IPS-11a (cell line): ENCODE data around the gene GRIK2.

Experiments used
- H3K4me3 ChIP-seq: one replicate; pipeline ENCODE4 v1.5.1; 2013; ENCODE audit warnings: low read depth, low read length, control low read depth

The GRIK2 gene

DNA sequence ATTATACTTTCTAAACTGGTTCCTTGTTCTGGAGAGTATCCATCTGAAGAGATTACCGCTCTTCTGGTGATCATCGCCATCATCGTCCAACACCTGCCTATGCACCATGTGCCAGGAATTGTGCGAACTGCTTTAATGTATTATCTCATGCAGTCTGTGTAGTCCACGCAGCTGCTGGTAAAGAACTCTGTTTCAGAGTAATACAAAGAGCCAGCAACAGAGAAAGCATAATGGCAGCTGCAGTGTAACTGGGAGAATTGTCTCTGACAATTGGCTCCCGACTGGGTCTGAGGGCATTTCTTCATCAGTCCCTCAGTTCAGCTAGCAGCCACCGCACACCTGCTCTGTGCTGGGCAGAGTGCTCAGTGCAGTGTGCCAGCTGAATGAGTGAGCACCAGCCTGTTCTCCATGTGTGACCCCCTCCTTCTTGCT lies 383.4 kb downstream of the GRIK2 start:
- no peak overlapping the region for H3K4me3 ChIP-seq

DNA sequence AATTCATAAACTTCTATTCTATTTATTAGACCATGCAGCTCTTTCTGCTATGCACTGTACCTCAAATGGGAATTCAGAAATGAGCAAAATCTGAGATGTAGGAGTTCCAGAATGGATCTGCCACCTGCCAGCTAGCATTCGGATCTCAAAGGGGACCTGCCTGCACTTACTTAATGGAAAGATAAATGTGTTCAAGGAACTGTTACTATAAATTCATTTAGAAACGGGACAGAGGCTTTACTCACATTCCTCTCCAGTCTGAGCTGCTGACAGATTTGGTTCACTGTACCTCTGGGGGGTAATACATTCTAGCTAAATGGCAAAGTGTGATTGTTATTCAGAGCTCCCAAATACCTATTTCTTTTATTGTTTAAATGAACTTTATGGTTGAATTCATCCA lies 384.1 kb downstream of the GRIK2 start:
- H3K4me3 ChIP-seq = no peak overlapping the region

DNA sequence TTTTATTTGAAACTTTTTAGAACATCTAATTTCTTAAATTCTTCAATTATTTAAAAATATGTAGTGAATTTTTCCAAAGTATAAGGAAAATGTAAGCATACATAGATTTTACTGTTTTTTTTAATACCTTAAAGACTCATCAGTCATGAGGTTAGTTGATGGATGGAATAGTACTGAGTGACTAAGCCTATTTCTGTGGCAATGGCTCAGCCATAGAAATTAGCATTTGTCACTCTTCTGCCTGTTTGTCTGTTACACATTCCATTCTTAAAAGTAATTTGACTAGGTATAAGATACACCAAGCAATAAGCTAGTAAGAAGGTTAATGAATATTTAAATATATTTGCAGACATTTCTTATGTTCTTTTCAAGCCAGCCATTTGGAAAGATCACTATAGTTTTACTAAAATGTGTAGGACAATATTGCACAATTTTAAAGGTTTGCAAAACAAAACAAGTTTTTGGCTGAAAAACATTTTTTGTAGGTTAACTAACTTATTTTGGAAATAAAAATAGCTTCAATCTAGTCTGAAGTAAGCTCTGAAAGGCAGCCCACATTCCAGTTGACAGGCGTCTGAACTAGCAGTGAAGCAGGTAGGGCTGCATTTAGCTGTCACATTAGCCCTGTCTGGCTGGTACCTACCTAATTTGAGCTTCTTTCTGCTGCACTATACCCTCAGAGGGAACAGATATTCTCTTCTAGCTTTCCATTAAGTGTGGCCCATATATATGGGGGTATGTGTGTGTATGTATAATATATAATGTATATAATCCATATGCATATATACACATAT lies 385.7 kb downstream of the GRIK2 start:
- no peak overlapping the region for H3K4me3 ChIP-seq

DNA sequence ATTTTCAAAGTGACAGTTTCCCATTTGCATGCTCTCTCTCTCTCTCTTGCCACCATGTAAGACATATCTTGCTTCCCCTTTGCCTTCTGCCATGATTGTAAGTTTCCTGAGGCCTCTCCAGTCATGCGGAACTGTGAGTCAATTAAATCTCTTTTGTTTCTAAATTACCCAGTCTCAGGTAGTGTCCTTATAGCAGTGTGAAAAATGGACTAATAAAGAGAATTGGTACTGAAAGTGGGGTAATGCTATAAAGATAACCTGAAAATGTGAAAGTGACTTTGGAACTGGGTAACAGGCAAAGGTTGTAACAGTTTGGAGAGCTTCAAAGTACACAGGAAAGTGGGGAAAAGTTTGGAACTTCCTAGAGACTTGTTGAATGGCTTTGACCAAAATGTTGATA lies 389.8 kb downstream of the GRIK2 start:
- H3K4me3 ChIP-seq = no peak overlapping the region

DNA sequence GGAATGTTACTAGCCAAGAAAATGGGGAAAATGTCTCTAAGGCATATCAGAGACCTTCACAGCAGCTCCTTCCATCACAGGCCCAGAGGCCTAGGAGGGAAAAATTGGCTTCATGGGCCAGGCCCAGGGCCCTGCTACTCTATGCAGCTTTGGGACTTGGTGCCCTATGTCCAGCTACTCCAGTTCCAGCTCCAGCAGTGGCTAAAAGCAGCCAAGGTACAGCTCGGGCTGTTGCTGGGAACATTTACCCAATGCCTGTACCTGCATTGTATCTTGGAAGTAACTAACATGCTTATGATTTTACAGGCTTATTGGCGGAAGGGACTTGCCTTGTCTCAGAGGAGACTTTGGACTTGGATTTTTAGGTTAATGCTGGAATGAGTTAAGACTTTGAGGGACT lies 390.6 kb downstream of the GRIK2 start:
- H3K4me3 ChIP-seq = no peak overlapping the region

DNA sequence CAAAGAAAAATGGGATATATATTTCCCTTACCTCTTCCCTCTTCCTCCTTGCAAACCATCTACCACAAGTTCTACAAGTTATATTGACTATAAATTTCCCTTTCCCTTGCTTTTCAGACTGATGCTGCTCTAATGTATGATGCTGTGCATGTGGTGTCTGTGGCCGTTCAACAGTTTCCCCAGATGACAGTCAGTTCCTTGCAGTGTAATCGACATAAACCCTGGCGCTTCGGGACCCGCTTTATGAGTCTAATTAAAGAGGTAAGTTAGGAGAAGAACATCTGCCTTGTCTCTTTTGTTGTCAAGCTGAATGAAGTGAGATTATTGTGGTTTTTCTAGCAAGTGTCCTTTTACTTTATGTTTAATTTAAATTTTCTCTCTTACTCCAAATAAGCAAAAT lies 406.0 kb downstream of the GRIK2 start:
- no peak overlapping the region for H3K4me3 ChIP-seq

DNA sequence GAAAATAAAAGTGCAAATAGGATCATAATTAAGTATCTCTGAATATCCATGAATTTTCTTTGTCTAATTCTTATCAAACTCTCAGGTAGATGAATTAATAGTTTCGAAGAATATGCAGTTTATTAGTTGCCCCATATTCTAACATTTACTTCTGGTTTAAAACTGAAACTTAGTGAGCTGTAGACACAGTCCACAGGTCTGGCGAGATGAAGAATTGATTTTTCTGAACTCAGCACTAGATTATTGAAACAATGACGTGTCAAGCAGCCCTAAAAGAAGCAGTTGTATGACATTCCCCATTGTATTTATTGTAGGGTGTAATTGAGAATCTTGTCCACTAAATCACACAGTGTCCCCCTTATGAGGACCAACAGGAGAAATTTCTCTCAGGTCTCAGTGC lies 407.1 kb downstream of the GRIK2 start:
- no peak overlapping the region for H3K4me3 ChIP-seq

DNA sequence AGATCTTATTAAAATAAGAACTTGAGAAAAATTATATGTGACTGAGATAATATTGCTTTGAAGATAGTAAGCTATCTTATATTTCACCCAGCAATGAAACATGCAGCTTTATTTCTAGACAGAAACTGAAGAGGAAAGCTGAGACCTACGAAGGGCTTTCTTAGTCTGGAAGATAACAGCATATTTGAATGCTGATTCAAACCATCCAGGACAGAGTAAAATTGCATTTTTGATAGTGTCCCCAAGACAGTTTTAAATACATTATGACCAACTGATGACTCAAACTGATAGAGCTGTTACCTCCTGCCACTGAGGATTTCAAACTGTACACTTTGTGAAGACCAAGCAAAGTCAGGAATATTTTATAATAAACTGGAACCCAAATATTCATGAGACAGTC lies 409.6 kb downstream of the GRIK2 start:
- H3K4me3 ChIP-seq = no peak overlapping the region

DNA sequence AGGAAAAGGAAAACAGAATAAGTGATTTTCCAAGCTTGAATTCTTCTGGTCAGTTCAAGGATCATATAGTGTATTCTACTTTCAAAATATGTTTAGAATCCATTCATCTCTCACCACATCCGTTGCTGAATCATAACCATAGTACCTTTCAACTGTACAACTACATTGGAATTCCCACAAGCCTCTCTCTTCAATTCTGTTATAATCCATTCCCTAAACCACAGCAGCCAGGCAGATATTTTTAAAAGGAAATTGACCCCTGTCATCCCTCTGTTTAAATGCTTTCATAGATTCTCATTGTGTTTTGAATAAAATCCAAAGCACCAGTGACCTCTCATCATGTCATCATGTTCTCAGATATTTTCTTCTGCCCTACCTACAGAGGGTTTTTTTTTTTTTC lies 412.7 kb downstream of the GRIK2 start:
- no peak overlapping the region for H3K4me3 ChIP-seq

DNA sequence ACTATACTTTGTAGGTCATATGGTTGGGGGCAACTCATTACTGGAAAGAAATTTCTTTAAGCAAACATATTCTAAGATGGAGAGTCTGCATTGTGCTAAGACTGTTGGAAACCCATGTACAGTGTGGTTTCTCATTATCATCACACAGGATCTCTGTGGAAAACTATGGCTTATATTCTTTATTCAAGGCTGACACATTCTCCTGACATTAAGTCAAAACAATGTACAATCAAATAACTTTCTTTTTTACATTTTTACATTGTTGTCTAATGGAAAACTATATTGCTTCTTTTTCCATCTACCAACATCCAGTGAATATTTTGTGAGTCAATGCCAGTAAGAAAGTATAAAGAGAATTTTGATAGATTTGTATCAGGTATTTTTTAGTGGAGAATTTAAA lies 417.6 kb downstream of the GRIK2 start:
- no peak overlapping the region for H3K4me3 ChIP-seq

DNA sequence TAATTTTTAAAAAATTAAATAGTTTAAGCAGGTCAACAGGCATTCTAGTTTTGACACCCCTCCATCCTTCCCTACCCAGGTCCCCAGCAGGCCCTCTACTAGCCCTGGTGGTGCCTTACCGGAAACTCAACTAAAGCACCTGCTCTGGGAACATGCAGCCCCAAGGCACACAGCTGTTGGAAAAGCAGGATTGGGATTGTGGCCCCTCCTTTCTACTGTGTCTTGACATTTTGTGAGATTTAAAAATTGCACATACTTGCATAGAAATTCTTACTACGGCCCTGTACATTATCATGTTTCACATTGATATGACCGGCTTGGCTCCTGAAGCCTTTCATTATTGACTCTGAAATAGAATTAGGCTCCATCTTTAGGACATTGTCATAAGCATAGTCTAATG lies 423.2 kb downstream of the GRIK2 start:
- H3K4me3 ChIP-seq = no peak overlapping the region

DNA sequence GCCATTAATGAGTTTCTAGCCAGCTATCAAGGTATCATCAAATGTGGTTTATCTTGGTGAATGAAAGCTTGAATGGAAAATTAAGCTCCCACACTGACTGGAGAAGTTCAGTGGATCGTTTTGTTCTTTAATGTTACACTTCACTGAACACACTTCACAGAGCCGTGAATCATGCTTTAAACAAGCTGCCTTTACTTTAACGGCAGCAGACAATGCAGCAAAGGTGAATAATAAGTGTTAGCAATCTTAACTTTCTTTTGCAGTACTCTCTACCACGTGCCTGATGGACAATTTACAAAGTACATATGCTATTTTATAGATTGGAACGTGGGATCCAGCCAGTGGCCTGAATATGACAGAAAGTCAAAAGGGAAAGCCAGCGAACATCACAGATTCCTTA lies 424.5 kb downstream of the GRIK2 start:
- no peak overlapping the region for H3K4me3 ChIP-seq

DNA sequence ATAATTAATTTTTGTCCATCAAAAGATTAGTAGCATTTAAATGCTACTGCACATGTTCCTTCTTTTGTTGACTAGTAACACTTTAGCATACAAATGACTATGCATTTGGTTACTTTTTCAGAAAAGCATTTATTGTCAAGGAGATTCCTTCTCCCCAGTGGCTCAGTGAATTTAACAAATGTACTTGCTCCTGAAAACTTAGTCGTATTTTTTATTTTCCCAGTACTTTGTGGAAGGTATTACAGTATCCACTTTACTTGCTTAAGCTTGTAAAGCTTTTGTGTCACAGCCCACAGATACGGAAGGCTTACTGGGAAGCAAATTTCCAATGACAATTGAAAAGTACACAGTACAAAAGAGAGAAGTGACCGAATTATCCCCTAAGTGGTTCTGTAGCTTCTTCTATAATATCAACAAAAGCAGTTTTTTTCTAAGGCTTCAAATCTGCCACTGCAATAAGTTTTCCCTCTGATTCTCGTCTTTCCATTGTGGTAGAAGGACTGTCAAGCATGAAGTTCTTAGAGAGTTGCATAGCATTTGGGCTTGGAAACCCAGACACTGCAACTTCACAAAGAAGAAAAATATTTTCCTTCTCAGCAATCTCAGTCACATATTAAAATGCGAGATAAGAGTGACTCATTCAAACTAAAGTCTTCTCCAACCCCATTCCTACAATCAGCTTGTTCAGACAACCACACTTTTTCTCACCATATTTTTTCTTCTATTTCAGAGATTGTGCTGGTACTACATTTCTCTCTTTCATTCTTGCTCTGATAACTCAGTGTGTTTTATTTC lies 431.2 kb downstream of the GRIK2 start:
- no peak overlapping the region for H3K4me3 ChIP-seq

DNA sequence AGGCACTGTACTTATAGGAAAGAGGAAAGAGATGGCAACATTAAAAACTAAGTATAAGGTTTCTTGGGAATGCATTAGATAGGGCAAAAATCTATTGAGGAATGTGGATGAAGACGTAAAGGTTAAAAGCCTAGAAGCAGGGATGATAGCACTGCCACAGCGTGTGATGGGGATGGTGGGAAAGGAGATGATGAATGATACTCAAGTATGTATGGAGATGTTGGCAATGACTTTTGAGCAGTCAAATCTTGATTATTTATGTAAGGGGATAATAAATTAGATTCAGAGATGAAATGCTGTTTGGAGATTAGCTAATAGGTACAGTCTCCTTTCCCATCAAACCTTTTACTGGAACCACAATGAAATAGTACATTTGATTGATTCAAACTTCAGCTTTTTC lies 432.8 kb downstream of the GRIK2 start:
- no peak overlapping the region for H3K4me3 ChIP-seq

DNA sequence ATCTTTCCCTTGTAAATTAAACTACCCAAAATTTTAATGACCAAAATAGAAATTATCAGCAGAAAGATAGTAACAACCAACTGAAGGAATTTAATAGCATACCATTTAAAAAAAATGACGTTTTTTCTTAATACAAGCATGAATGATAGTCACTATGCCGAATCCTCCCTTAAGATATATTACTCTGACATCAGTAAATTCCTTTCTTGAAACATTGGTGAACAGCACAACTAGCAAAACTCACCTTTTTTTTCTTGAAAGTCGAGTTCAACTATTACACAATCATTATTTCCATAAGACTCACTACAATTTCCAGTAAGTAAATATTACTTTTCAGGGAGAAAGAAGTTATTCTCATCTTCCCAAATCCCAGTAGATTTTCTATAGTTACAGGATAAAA lies 433.2 kb downstream of the GRIK2 start:
- H3K4me3 ChIP-seq = no peak overlapping the region

DNA sequence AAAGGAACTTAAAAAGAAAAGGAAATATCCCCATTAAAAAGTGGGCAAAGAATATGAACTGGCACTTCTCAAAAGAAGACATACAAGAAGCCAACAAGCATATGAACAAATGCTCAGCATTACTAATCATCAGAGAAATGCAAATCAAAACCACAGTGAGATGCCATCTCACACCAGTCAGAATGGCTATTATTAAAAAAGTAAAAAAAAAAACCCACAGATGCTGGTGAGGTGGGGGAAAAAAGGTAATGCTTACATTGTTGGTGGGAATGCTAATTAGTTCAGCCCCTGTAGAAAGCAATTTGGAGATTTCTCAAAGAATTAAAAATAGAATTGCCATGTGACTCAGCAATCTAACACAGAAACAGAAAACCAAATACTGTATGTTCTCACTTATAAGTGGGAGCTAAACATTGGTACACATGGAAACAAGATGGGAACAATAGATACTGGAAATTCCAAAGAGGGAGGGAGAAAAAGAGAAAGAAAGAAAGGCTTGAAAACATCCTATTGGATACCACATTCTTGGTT lies 437.1 kb downstream of the GRIK2 start:
- H3K4me3 ChIP-seq = no peak overlapping the region

DNA sequence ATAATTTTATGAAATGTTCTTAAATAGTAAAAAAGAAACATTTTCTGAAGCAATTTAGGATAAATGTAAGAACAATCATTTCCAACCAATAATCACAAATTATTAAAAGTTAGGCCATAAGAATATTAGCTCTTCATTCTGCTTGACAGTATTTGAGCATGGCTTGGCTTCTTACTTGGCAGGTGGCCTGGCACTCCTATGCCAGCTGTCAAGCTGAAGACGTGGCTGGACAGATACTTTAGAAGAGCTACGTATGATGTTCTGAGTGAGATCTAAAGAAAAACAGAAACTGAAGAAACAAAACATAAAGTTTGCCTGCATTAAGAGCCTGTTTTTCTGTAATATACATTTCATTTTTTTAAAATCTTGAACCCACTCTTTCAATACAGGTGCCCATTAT lies 438.9 kb downstream of the GRIK2 start:
- H3K4me3 ChIP-seq = no peak overlapping the region

DNA sequence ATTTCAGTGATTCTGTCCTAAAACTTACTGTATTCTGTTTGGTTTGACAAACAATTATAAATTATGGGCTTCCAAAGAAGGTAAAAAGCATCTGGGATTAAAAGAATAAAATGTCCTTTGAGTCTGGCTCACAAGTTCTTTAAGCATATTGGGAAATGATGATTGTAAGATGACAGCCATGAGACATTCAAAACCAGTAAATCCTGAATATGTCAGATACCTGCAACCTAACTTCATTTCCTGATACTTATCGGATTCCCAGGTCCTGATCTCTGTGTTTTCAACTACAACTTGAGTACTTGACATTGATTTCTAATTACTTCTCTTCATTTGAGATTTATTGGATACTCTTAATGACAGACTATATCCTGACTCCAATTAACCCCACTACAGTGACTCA lies 446.6 kb downstream of the GRIK2 start:
- no peak overlapping the region for H3K4me3 ChIP-seq

DNA sequence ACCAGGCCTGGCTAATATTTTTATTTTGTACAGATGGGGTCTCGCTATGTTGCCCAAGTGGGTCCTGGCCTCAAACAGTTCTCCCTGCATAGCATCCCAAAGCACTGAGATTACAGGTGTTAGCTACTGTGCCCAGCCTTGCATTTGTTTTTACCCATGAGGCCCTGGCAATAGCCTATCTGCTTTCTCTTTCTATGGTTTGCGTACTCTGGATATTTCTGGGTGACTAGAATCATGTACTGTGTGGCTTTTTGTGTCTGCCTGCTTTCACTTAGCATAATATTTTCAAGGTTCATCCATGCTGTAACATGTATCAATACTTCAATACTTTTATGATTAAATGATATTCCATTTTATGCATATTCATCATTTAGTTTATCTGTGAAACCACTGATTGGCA lies 451.7 kb downstream of the GRIK2 start:
- H3K4me3 ChIP-seq = no peak overlapping the region

DNA sequence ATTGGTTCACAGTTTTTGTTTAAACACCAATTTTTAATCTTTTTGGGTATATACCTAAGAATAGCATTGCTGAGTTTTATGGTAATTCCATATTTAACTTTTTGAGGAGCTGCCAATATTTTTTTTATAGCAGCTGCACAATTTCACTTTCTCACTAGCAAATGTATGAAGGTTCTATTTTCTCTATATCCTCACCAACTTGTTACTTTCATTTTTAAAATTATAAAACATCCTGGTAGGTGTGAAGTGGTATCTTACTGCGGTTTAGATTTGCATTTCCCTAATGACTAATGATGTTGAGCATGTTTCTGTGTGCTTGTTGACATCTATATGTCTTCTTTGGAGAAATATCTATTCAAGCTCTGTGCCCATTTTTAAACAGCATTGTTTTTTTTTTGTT lies 452.1 kb downstream of the GRIK2 start:
- no peak overlapping the region for H3K4me3 ChIP-seq

DNA sequence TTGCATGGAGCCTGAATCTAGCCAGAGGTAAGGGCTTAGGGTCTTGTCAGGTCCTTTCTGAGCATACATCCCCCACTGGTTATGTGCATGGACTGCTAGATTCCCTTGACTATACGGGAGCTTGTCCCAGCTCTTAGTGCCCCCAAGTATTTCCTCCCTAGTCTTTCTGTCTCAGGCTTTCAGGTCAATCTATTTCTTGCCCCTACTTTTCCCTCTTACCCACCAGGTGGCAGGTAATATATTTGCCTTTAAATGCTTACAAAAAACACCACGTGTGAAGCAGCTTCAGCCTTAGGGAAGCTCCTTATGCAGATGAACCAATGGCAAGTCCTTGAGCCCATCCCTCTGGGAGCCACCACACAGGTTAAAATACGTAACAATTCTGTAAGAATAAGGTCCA lies 454.2 kb downstream of the GRIK2 start:
- no peak overlapping the region for H3K4me3 ChIP-seq

DNA sequence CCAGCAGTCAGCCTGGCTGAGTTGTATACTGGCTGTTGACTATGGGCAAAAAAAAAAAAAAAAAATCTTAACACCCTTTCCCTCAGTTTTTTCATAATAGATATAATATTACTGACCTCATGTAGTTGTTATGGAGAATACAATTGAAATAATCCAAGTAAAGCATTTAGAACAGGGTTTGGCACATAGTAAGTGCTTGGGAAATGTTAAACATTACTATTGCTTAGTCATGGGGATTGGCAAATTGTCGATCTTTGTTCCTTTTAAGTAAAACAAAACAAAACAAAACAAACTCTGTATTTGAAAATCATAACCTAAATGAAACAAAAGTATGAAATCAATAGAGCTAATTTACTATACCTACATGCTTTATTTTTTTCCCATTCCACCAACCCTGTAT lies 458.4 kb downstream of the GRIK2 start:
- H3K4me3 ChIP-seq = no peak overlapping the region
